ENCODE results near the gene MRPL10. TPM values are rescaled to one million over a fixed set of nuclear protein-coding genes. Genes with fewer than 3 reads are reported as not detected.

The MRPL10 gene
- total and polyA plus RNA-seq, 2 experiments from 2014 or later, result 50.2 to 74.7 TPM

DNA sequence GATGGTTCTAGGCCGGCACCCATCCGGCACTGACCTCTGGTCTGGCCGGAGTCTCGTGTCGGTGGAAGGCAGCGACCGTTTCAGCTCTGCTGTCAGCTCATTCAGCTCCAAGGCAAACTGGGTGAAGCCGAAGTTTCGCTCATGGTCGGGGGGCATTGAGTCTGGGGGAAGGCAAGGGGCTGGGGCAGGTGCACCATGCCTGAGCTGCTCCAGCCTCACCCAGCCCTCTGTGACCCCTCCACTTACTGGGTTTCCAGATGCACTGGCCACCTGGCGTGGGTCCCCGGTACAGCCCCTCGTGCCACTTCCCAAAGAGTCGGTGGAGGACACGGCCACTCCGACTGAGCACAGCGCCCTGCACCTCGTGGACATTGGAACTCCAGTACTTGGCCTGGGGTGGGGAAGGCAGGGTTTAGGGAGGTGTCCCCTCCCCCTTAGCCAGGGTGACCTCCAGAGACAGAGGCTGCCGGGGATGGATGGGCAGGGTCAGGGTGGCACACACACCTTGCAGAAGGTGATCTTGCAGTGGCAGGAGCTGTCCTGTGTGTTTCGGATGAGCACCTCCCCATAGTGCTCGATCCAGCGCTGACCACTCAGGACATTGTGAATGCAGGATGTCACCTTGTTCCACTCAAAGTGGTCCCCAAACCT is 22.4 kb downstream of the MRPL10 start:
- no peak overlapping the region for H3K27ac ChIP-seq (ENCODE audit: low read depth)
- Mint-ChIP-seq H3K27ac (no peak overlapping the region), H3K9me3 (no peaks in the 10 kb centered on the region; the same call in 2 of the 3 replicates), H3K4me1 (peaks cover 7% of the 10 kb centered on the region; the same call in 2 of the 3 replicates), H3K36me3 (ENCODE audit: low read depth) (peaks cover 5% of the 10 kb centered on the region; the same call in 1 of the 3 replicates), H3K4me3 (no peak overlapping the region), H3K27me3 (ENCODE audit: insufficient read depth, low read depth, poor library complexity) (peaks cover 9% of the 10 kb centered on the region)
- H3K36me3 ChIP-seq (ENCODE audit: insufficient read depth), result no peaks in the 10 kb centered on the region
- ATAC-seq (no peak), DNase-seq (ENCODE audit: low spot score) (no peak)
- no peaks in the 10 kb centered on the region for H4K20me1 ChIP-seq (replicated peaks; ENCODE audit: insufficient read depth)
- no peaks in the 10 kb centered on the region for H3F3A ChIP-seq (replicated peaks; ENCODE audit: low read depth)
- H3K9me2 ChIP-seq (ENCODE audit: insufficient read depth), result no peaks in the 10 kb centered on the region
- H3K4me3 ChIP-seq, result no peak overlapping the region
- H3K27me3 ChIP-seq (ENCODE audit: insufficient read depth), result no peaks in the 10 kb centered on the region
- no peaks in the 10 kb centered on the region for H3K79me2 ChIP-seq (replicated peaks; ENCODE audit: insufficient read depth)
- H3K4me1 ChIP-seq (ENCODE audit: insufficient read depth), result no peaks in the 10 kb centered on the region
- no peak for TF ChIP-seq JUNB (IDR thresholded peaks at IDR 0.05; ENCODE audit: unreplicated experiment)
- no peak for TF ChIP-seq ZNF114 (CRISPR knock-in tag; IDR thresholded peaks at IDR 0.05)
- no peak for TF ChIP-seq EZH2phosphoT487 (IDR thresholded peaks at IDR 0.05; ENCODE audit: unreplicated experiment)
- TF ChIP-seq STAT1 (IDR thresholded peaks at IDR 0.05; ENCODE audit: unreplicated experiment), result no peak
- TF ChIP-seq NANOG (IDR thresholded peaks at IDR 0.05; ENCODE audit: borderline replicate concordance), result no peak
- TF ChIP-seq ZNF331 (CRISPR knock-in tag; IDR thresholded peaks at IDR 0.05; ENCODE audit: low read depth), result no peak
- no peak overlapping the region for H3K4me2 ChIP-seq
- H2AFZ ChIP-seq, result no peak overlapping the region

GRCh38 chr17:47808036-47808829 is 23.1 kb downstream of the MRPL10 start:
- H3K27me3 Mint-ChIP-seq (ENCODE audit: insufficient read depth, low read depth, poor library complexity), result peaks cover 9% of the 10 kb centered on the region
- no peaks in the 10 kb centered on the region for H3F3A ChIP-seq (replicated peaks; ENCODE audit: low read depth)
- no peaks in the 10 kb centered on the region for H4K20me1 ChIP-seq (replicated peaks; ENCODE audit: insufficient read depth)
- no peak overlapping the region for H3K4me2 ChIP-seq
- DNase-seq (ENCODE audit: low spot score) (no peak), ATAC-seq (no peak)
- H3K27me3 ChIP-seq (ENCODE audit: insufficient read depth), result no peaks in the 10 kb centered on the region
- H3K27ac Mint-ChIP-seq, result no peak overlapping the region
- no peak overlapping the region for H2AFZ ChIP-seq
- H3K4me1 Mint-ChIP-seq, result peaks cover 7% of the 10 kb centered on the region; the same call in 2 of the 3 replicates
- no peak overlapping the region for H3K4me3 ChIP-seq
- no peak overlapping the region for H3K4me3 Mint-ChIP-seq
- no peak overlapping the region for H3K27ac ChIP-seq (ENCODE audit: low read depth)
- H3K36me3 Mint-ChIP-seq (ENCODE audit: low read depth), result peaks cover 5% of the 10 kb centered on the region; the same call in 1 of the 3 replicates
- TF ChIP-seq JUNB (IDR thresholded peaks at IDR 0.05; ENCODE audit: unreplicated experiment), result no peak
- no peak for TF ChIP-seq EZH2 (IDR thresholded peaks at IDR 0.05; ENCODE audit: low read depth, unreplicated experiment)
- no peak for TF ChIP-seq NANOG (IDR thresholded peaks at IDR 0.05; ENCODE audit: borderline replicate concordance)
- TF ChIP-seq REST (IDR thresholded peaks at IDR 0.05; ENCODE audit: unreplicated experiment), result no peak
- no peak for TF ChIP-seq CTCF (conservative IDR thresholded peaks at IDR 0.05; ENCODE audit: low read depth in 2 of 2)
- no peak for TF ChIP-seq CREB1 (CRISPR knock-in tag; IDR thresholded peaks at IDR 0.05; ENCODE audit: low read depth)
- no peak for TF ChIP-seq ZNF331 (CRISPR knock-in tag; IDR thresholded peaks at IDR 0.05; ENCODE audit: low read depth)
- no peaks in the 10 kb centered on the region for H3K9me2 ChIP-seq (ENCODE audit: insufficient read depth)
- no peaks in the 10 kb centered on the region for H3K4me1 ChIP-seq (ENCODE audit: insufficient read depth)
- H3K36me3 ChIP-seq (ENCODE audit: insufficient read depth), result no peaks in the 10 kb centered on the region
- no peaks in the 10 kb centered on the region for H3K79me2 ChIP-seq (replicated peaks; ENCODE audit: insufficient read depth)
- no peaks in the 10 kb centered on the region; the same call in 2 of the 3 replicates for H3K9me3 Mint-ChIP-seq

Data from GM23338 (cell line).